Measurements from ENCODE around the gene PYCR2. TPM values are rescaled to one million over a fixed set of nuclear protein-coding genes. Genes with fewer than 3 reads are reported as not detected.

PYCR2 gene
- total RNA-seq, 4 donors from 2014 or later, result 33.5 to 52.6 (median 45.6) TPM

GRCh38 chr1:225962440-225962975 lies 38.5 kb upstream of the PYCR2 start:
- ATAC-seq (ENCODE audit: low FRiP score) (no peak), DNase-seq (ENCODE audit: low spot score) (no peak)
- no peak for TF ChIP-seq CTCF (IDR thresholded peaks at IDR 0.05)

- no peak for DNase-seq (ENCODE audit: low spot score)
- TF ChIP-seq CTCF (IDR thresholded peaks at IDR 0.05), result no peak
- ATAC-seq (ENCODE audit: low FRiP score), result no peak
Observed at GRCh38 chr1:225961659-225962439, 37.8 kb upstream of the PYCR2 start.

- ATAC-seq (ENCODE audit: low FRiP score), result no peak
- TF ChIP-seq CTCF (IDR thresholded peaks at IDR 0.05), result no peak
- no peak for DNase-seq (ENCODE audit: low spot score)
Observed at GRCh38 chr1:225958041-225958440, 34.0 kb upstream of the PYCR2 start.

GRCh38 chr1:225954753-225955152 lies 30.7 kb upstream of the PYCR2 start:
- ATAC-seq (ENCODE audit: low FRiP score), result no peak

GRCh38 chr1:225953315-225953714 lies 29.3 kb upstream of the PYCR2 start:
- ATAC-seq (ENCODE audit: low FRiP score) (no peak), DNase-seq (ENCODE audit: low spot score) (no peak)
- no peak for TF ChIP-seq CTCF (IDR thresholded peaks at IDR 0.05)

More at GRCh38 chr1:225954753-225955152, 30.7 kb upstream of the PYCR2 start:
- TF ChIP-seq CTCF (IDR thresholded peaks at IDR 0.05), result no peak
- DNase-seq (ENCODE audit: low spot score), result no peak

- ATAC-seq (ENCODE audit: low FRiP score), result no peak
- TF ChIP-seq CTCF (IDR thresholded peaks at IDR 0.05), result no peak
- no peak for DNase-seq (ENCODE audit: low spot score)
Observed at GRCh38 chr1:225950905-225951497, 27.0 kb upstream of the PYCR2 start.

Data from omental fat pad (tissue), 4 donors.